Neural cell (in vitro differentiated cells): ENCODE measurements around the gene IRS2. TPM values are rescaled to one million over a fixed set of nuclear protein-coding genes. Genes with fewer than 3 reads are reported as not detected.

ENCODE experiments used
- H2AFZ ChIP-seq: fragments of 200-600, 300-800 bp; sonication (generic), shearing (Covaris generic); 2 replicates; pipeline ENCODE4 v1.6.0; 2014; ENCODE audit warnings: low read depth, mild to moderate bottlenecking, antibody characterized with exemption, low read length, moderate library complexity
- H3F3A ChIP-seq: fragments of 200-600 bp; shearing (Covaris generic); 2 replicates; pipeline ENCODE4 v1.6.1; 2016; ENCODE audit warnings: mild to moderate bottlenecking, moderate library complexity, mixed read lengths, antibody characterized with exemption, low read length; ENCODE audit not compliant: insufficient read depth, poor library complexity, severe bottlenecking
- H3K27ac ChIP-seq: fragments of 200-600, 300-800 bp; sonication (generic), shearing (Covaris generic); 2 replicates; pipeline ENCODE4 v1.5.1; 2014; ENCODE audit warnings: mild to moderate bottlenecking, low read length, moderate library complexity
- H3K27me3 ChIP-seq: fragments of 300-800, 200-600 bp; sonication (generic), shearing (Covaris generic); 2 replicates; pipeline ENCODE4 v1.6.0; 2014; ENCODE audit warnings: mild to moderate bottlenecking, low read depth, low read length, moderate library complexity; ENCODE audit not compliant: insufficient read depth
- H3K36me3 ChIP-seq: fragments of 300-800, 200-600 bp; sonication (generic), shearing (Covaris generic); 2 replicates; pipeline ENCODE4 v1.5.1; 2014; ENCODE audit warnings: mild to moderate bottlenecking, antibody characterized with exemption, low read length, moderate library complexity; ENCODE audit not compliant: insufficient read depth
- H3K4me2 ChIP-seq: fragments of 300-800, 200-600 bp; sonication (generic), shearing (Covaris generic); 2 replicates; pipeline ENCODE4 v1.6.0; 2014; ENCODE audit warnings: mild to moderate bottlenecking, low read length
- H3K4me3 ChIP-seq: fragments of 300-800, 200-600 bp; sonication (generic), shearing (Covaris generic); 2 replicates; pipeline ENCODE4 v1.5.1; 2014; ENCODE audit warnings: mild to moderate bottlenecking, low read length, moderate library complexity
- H3K79me2 ChIP-seq: fragments of 200-600 bp; shearing (Covaris generic); replicated peaks from 2 replicates; pipeline ENCODE4 v1.6.0; 2014; ENCODE audit warnings: mild to moderate bottlenecking, low read length, moderate library complexity; ENCODE audit not compliant: insufficient read depth
- H3K9ac ChIP-seq: fragments of 300-800, 200-600 bp; sonication (generic), shearing (Covaris generic); 2 replicates; pipeline ENCODE4 v1.6.1; 2016; ENCODE audit warnings: mild to moderate bottlenecking, low read length, mixed read lengths
- H3K9me2 ChIP-seq: fragments of 200-600 bp; shearing (Covaris generic); 2 replicates; pipeline ENCODE4 v1.6.1; 2016; ENCODE audit warnings: mild to moderate bottlenecking, low read length, mixed read lengths; ENCODE audit not compliant: insufficient read depth
- H3K9me3 ChIP-seq: fragments of 200-600, 300-800 bp; sonication (generic), shearing (Covaris generic); 2 replicates; pipeline ENCODE4 v1.6.1; 2016; ENCODE audit warnings: mild to moderate bottlenecking, mixed run types, low read length, moderate library complexity, mixed read lengths
- H4K20me1 ChIP-seq: fragments of 200-600 bp; shearing (Covaris generic); 2 replicates; pipeline ENCODE4 v1.6.1; 2016; ENCODE audit warnings: mild to moderate bottlenecking, mixed run types; ENCODE audit not compliant: insufficient read depth
- CTCF ChIP-seq: fragments of 450-650 bp; IDR thresholded peaks from 2 replicates; pipeline ENCODE4 v1.5.1; 2014; ENCODE audit warnings: antibody characterized with exemption, mild to moderate bottlenecking, moderate library complexity; ENCODE audit not compliant: poor library complexity, severe bottlenecking
- EP300 ChIP-seq: fragments of 450-650 bp; conservative IDR thresholded peaks from 2 replicates; pipeline ENCODE4 v1.6.1; 2014; ENCODE audit warnings: antibody characterized with exemption, mild to moderate bottlenecking, moderate library complexity; ENCODE audit not compliant: poor library complexity, severe bottlenecking
- EZH2 ChIP-seq: fragments of 200-600, 300-800 bp; shearing (Covaris generic), sonication (generic); IDR thresholded peaks from 2 replicates; pipeline ENCODE4 v1.6.1; 2014; ENCODE audit warnings: antibody characterized with exemption, low read length, borderline replicate concordance, mild to moderate bottlenecking; ENCODE audit not compliant: insufficient read depth, poor library complexity, severe bottlenecking
- MXI1 ChIP-seq: fragments of 450-650 bp; conservative IDR thresholded peaks from 2 replicates; pipeline ENCODE4 v1.6.1; 2014; ENCODE audit warnings: antibody characterized with exemption, mild to moderate bottlenecking; ENCODE audit not compliant: poor library complexity, severe bottlenecking
- POLR2AphosphoS5 ChIP-seq: IDR thresholded peaks from 2 replicates; pipeline ENCODE4 v1.6.1; 2012
- RAD21 ChIP-seq: fragments of 450-650 bp; conservative IDR thresholded peaks from 2 replicates; pipeline ENCODE4 v1.6.1; 2014; ENCODE audit warnings: antibody characterized with exemption, mild to moderate bottlenecking, moderate library complexity
- SMC3 ChIP-seq: fragments of 450-650 bp; conservative IDR thresholded peaks from 2 replicates; pipeline ENCODE4 v1.6.1; 2014; ENCODE audit warnings: antibody characterized with exemption, mild to moderate bottlenecking, moderate library complexity; ENCODE audit not compliant: poor library complexity
- TAF1 ChIP-seq: IDR thresholded peaks from 2 replicates; pipeline ENCODE4 v1.6.1; 2012; ENCODE audit warnings: low read depth
- polyA plus RNA-seq: library from polyadenylated mRNA; depleted of rRNA; stranded (reverse); fragments of >200 nt; gene quantifications from 2 replicates; pipeline ENCODE4 v1.2.3, GENCODE V29; 2014
- TF ChIP-seq, protein P1 (sequence below): IDR thresholded peaks from 2 replicates; pipeline ENCODE4 v1.6.1; 2012; ENCODE audit warnings: borderline replicate concordance

The IRS2 gene
- polyA plus RNA-seq, 1 donor from 2014 or later, result 7.1 TPM

DNA sequence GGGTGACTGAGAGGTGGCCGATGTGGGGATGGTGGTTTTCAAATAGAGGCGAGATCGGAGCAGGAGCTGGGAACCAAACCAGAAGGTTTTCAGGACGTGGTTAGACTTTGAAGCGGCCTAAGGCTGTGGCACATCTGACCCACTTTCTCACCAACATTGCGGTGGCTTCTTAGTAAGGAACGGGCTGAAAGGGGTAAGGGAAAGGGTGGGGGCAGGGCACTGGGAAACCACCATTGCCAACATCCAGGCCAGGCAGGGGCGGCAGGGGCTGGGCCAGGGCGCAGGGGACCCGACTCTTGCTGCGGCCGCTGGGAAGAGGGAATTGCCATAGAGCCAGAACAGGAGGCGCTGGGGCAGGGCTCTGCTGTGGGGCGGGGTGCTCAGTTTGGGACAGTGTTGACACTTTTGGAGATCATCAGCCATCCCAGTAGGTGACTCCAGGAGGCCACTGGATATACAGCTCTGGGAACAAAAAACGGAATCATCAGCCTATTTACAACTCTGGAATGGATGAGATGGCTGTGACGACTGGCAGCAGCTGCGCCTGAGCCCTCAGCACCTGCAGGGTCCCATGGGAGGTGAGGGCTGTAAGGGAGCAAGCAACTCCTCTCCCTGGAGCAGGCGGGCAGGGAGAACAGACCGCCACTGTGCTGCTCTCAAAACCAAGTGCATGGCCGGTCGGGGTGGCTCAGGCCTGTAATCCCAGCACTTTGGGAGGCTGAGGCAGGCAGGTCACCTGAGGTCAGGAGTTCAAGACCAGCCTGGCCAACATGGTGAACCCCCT, 52.2 kb downstream of the IRS2 start:
- H2AFZ ChIP-seq, result no peak overlapping the region
- no peak overlapping the region for H3K4me2 ChIP-seq
- H3K27me3 ChIP-seq, result no peaks in the 10 kb centered on the region
- H3K36me3 ChIP-seq, result no peaks in the 10 kb centered on the region
- no peaks in the 10 kb centered on the region for H3K9me2 ChIP-seq
- no peaks in the 10 kb centered on the region for H3F3A ChIP-seq
- no peak overlapping the region for H3K9ac ChIP-seq
- H3K79me2 ChIP-seq, result no peaks in the 10 kb centered on the region
- no peak overlapping the region for H3K27ac ChIP-seq
- H3K9me3 ChIP-seq, result no peaks in the 10 kb centered on the region
- H4K20me1 ChIP-seq, result no peaks in the 10 kb centered on the region
- TF ChIP-seq MXI1, result no peak
- no peak for TF ChIP-seq EP300
- no peak for TF ChIP-seq TAF1
- no peak for TF ChIP-seq CTCF
- no peak for TF ChIP-seq EZH2
- no peak for TF ChIP-seq RAD21
- TF ChIP-seq, protein P1, sequence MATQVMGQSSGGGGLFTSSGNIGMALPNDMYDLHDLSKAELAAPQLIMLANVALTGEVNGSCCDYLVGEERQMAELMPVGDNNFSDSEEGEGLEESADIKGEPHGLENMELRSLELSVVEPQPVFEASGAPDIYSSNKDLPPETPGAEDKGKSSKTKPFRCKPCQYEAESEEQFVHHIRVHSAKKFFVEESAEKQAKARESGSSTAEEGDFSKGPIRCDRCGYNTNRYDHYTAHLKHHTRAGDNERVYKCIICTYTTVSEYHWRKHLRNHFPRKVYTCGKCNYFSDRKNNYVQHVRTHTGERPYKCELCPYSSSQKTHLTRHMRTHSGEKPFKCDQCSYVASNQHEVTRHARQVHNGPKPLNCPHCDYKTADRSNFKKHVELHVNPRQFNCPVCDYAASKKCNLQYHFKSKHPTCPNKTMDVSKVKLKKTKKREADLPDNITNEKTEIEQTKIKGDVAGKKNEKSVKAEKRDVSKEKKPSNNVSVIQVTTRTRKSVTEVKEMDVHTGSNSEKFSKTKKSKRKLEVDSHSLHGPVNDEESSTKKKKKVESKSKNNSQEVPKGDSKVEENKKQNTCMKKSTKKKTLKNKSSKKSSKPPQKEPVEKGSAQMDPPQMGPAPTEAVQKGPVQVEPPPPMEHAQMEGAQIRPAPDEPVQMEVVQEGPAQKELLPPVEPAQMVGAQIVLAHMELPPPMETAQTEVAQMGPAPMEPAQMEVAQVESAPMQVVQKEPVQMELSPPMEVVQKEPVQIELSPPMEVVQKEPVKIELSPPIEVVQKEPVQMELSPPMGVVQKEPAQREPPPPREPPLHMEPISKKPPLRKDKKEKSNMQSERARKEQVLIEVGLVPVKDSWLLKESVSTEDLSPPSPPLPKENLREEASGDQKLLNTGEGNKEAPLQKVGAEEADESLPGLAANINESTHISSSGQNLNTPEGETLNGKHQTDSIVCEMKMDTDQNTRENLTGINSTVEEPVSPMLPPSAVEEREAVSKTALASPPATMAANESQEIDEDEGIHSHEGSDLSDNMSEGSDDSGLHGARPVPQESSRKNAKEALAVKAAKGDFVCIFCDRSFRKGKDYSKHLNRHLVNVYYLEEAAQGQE, result no peak
- TF ChIP-seq SMC3, result no peak
- no peak for TF ChIP-seq POLR2AphosphoS5
- no peak overlapping the region for H3K4me3 ChIP-seq

- no peak for TF ChIP-seq POLR2AphosphoS5
- TF ChIP-seq CTCF, result no peak
- TF ChIP-seq TAF1, result no peak
- TF ChIP-seq, protein P1, result no peak
- no peak for TF ChIP-seq RAD21
- TF ChIP-seq EP300, result no peak
- no peak for TF ChIP-seq SMC3
- no peak for TF ChIP-seq MXI1
- TF ChIP-seq EZH2, result no peak
- no peaks in the 10 kb centered on the region for H4K20me1 ChIP-seq
- no peaks in the 10 kb centered on the region for H3K79me2 ChIP-seq
- H3K9ac ChIP-seq, result no peak overlapping the region
- no peak overlapping the region for H3K4me2 ChIP-seq
- no peaks in the 10 kb centered on the region for H3K9me2 ChIP-seq
- no peak overlapping the region for H2AFZ ChIP-seq
- no peaks in the 10 kb centered on the region for H3K9me3 ChIP-seq
- H3K27ac ChIP-seq, result no peak overlapping the region
- no peaks in the 10 kb centered on the region for H3K27me3 ChIP-seq
- no peak overlapping the region for H3K4me3 ChIP-seq
- H3K36me3 ChIP-seq, result no peaks in the 10 kb centered on the region
- no peaks in the 10 kb centered on the region for H3F3A ChIP-seq
Measured at GRCh38 chr13:109733550-109733949, 52.8 kb downstream of the IRS2 start.
